A549 (cell line): ENCODE data around the gene MINDY1. TPM values are rescaled to one million over a fixed set of nuclear protein-coding genes. Genes with fewer than 3 reads are reported as not detected.

ENCODE experiments used
- ATAC-seq, 2 experiments: fragments of 200-7000 bp in 1 of 2; fragments of >200 bp in 1 of 2; cut with Nextera tagmentation in 1 of 2; cut with Tn5 transposase in 1 of 2; 3 replicates each; pipeline versions ENCODE4 v1.8.0 to v1.9.1; 2018 to 2020; ENCODE audit warnings: mild to moderate bottlenecking in 1 of 2, moderate library complexity in 1 of 2
- CTCF ChIA-PET: fragments of 300-600 bp; sonication (Branson Sonifier 250); formaldehyde crosslinking; extraction: SDS; loops from one replicate; lab custom pipeline; 2021; ENCODE audit warnings: antibody characterized with exemption, inconsistent platforms; lab: Yijun Ruan, JAX
- POLR2A ChIA-PET: fragments of 350-600 bp; formaldehyde crosslinking; extraction: SDS; loops from one replicate; lab custom pipeline; 2021; ENCODE audit warnings: antibody characterized with exemption, inconsistent platforms; lab: Yijun Ruan, JAX
- DNase-seq, 2 experiments: peaks; one replicate each; pipeline versions ENCODE4 v3.0.0 to v3.0.0-alpha.2; 2011 to 2016; ENCODE audit warnings: low read depth in 1 of 2, low spot score in 1 of 2
- FAIRE-seq: peaks from 2 replicates; lab custom pipeline; 2011; peaks lifted over from hg19 to GRCh38; lab: Jason Lieb, UNC
- H3K27ac ChIP-seq, 2 experiments: fragments of >200 bp; sonication (Bioruptor Twin); formaldehyde crosslinking; 3 replicates each; pipeline ENCODE4 v1.5.1; 2016 to 2017
- H3K4me1 ChIP-seq: fragments of >200 bp; sonication (Bioruptor Twin); formaldehyde crosslinking; 3 replicates; pipeline ENCODE4 v1.6.1; 2016
- H3K4me2 ChIP-seq: fragments of >200 bp; sonication (Bioruptor Twin); formaldehyde crosslinking; 3 replicates; pipeline ENCODE4 v1.6.1; 2016
- H3K4me3 ChIP-seq: fragments of >200 bp; sonication (Bioruptor Twin); formaldehyde crosslinking; 3 replicates; pipeline ENCODE4 v1.5.1; 2016
- H3K9me3 ChIP-seq: fragments of >200 bp; sonication (Bioruptor Twin); formaldehyde crosslinking; 3 replicates; pipeline ENCODE4 v1.6.1; 2016
- CEBPB ChIP-seq, 2 experiments: fragments of >200 bp in 1 of 2; sonication (Bioruptor Twin) in 1 of 2; formaldehyde crosslinking in 1 of 2; IDR thresholded peaks; 2 replicates each; pipeline ENCODE4 v1.6.1; 2012 to 2016
- CTCF ChIP-seq: fragments of >200 bp; sonication (Bioruptor Twin); formaldehyde crosslinking; IDR thresholded peaks from 3 replicates; pipeline ENCODE4 v1.5.1; 2016
- EHF ChIP-seq: fragments of 250-450 bp; sonication (Bioruptor Pico); IDR thresholded peaks from 2 replicates; pipeline ENCODE4 v1.5.0; 2020; ENCODE audit warnings: mild to moderate bottlenecking
- EHMT2 ChIP-seq: fragments of 200-600 bp; sonication (generic); IDR thresholded peaks from 2 replicates; pipeline ENCODE4 v1.6.1; 2016; ENCODE audit warnings: antibody characterized with exemption, low read depth, mild to moderate bottlenecking, moderate library complexity
- EP300 ChIP-seq, 2 experiments: fragments of >200 bp; sonication (Bioruptor Twin); formaldehyde crosslinking; IDR thresholded peaks; 2 replicates in 1 of 2; 3 replicates in 1 of 2; pipeline ENCODE4 v1.6.1; 2016 to 2017
- ESRRA ChIP-seq: fragments of 150-350 bp; IDR thresholded peaks from 2 replicates; pipeline ENCODE4 v1.6.1; 2014; ENCODE audit warnings: mild to moderate bottlenecking, low read length, borderline replicate concordance
- FOSL2 ChIP-seq, 2 experiments: fragments of 450-650 bp in 1 of 2; fragments of >200 bp in 1 of 2; sonication (Bioruptor Twin) in 1 of 2; formaldehyde crosslinking; IDR thresholded peaks; 2 replicates each; pipeline versions ENCODE4 v1.5.0 to v1.6.1; 2016 to 2020; ENCODE audit warnings: mild to moderate bottlenecking in 1 of 2, moderate library complexity in 1 of 2
- GATA3 ChIP-seq: IDR thresholded peaks from 2 replicates; pipeline ENCODE4 v1.6.1; 2012; ENCODE audit warnings: borderline replicate concordance
- HDAC2 ChIP-seq: fragments of 200-600 bp; sonication (generic); IDR thresholded peaks from 2 replicates; pipeline ENCODE4 v1.6.1; 2016
- HOXA7 ChIP-seq: fragments of 250-450 bp; sonication (Bioruptor Pico); IDR thresholded peaks from 2 replicates; pipeline ENCODE4 v1.5.0; 2020; ENCODE audit warnings: mild to moderate bottlenecking, moderate library complexity
- KDM1A ChIP-seq: fragments of 200-600 bp; sonication (generic); IDR thresholded peaks from 2 replicates; pipeline ENCODE4 v1.6.1; 2016; ENCODE audit warnings: low read depth, mild to moderate bottlenecking
- MAFK ChIP-seq: fragments of 450-650 bp; IDR thresholded peaks from 2 replicates; pipeline ENCODE4 v1.6.1; 2014; ENCODE audit not compliant: partially characterized antibody
- MAX ChIP-seq: IDR thresholded peaks from 2 replicates; pipeline ENCODE4 v1.6.1; 2012
- POLR2A ChIP-seq: IDR thresholded peaks from 2 replicates; pipeline ENCODE4 v1.6.1; 2012; ENCODE audit warnings: mild to moderate bottlenecking, low read length
- POLR2AphosphoS2 ChIP-seq: conservative IDR thresholded peaks from 2 replicates; pipeline ENCODE4 v1.6.1; 2012; ENCODE audit warnings: low read length, improper control_type of control experiment, inconsistent platforms
- RAD21 ChIP-seq, 2 experiments: fragments of >200 bp in 1 of 2; sonication (Bioruptor Twin) in 1 of 2; formaldehyde crosslinking in 1 of 2; IDR thresholded peaks in 1 of 2; conservative IDR thresholded peaks in 1 of 2; 2 replicates in 1 of 2; 3 replicates in 1 of 2; pipeline ENCODE4 v1.6.1; 2012 to 2018; ENCODE audit warnings: inconsistent platforms in 1 of 2
- REST ChIP-seq: fragments of 200-600 bp; sonication (generic); IDR thresholded peaks from 2 replicates; pipeline ENCODE4 v1.6.1; 2016; ENCODE audit warnings: antibody characterized with exemption, mild to moderate bottlenecking, moderate library complexity
- RFX5 ChIP-seq: fragments of 450-650 bp; IDR thresholded peaks from 2 replicates; pipeline ENCODE4 v1.7.1; 2014; ENCODE audit warnings: antibody characterized with exemption, mild to moderate bottlenecking, moderate library complexity
- RNF2 ChIP-seq: fragments of 200-600 bp; sonication (generic); IDR thresholded peaks from 2 replicates; pipeline ENCODE4 v1.6.1; 2016; ENCODE audit warnings: low read depth, mild to moderate bottlenecking, antibody characterized with exemption, moderate library complexity, borderline replicate concordance
- TFCP2L1 ChIP-seq: fragments of 250-450 bp; sonication (Bioruptor Pico); IDR thresholded peaks from 2 replicates; pipeline ENCODE4 v1.5.0; 2021; ENCODE audit warnings: mild to moderate bottlenecking
- TP53 ChIP-seq: fragments of 250-450 bp; sonication (Bioruptor Pico); IDR thresholded peaks from 2 replicates; pipeline ENCODE4 v1.5.0; 2021; ENCODE audit warnings: mild to moderate bottlenecking, moderate library complexity
- WGBS: methylation state at CpG from one replicate; pipeline ENCODE4 v1.1.6; 2017; ENCODE audit errors: missing lambda C conversion rate; 5-methylcytosine and 5-hydroxymethylcytosine counted together
- polyA plus RNA-seq, 4 experiments: library from polyadenylated mRNA; depleted of rRNA in 3 of 4; stranded (reverse); fragments of >200 nt; fragmentation: RNase III in 1 of 4; extraction: RNeasy Plus Mini Kit Qiagen cat#74134 plus additional on column Dnase treatment in 1 of 4; gene quantifications; 2 replicates in 3 of 4; 3 replicates in 1 of 4; pipeline ENCODE4 v1.2.3, GENCODE V29; 2011 to 2017
- TF ChIP-seq, protein P1 (sequence below): IDR thresholded peaks from 2 replicates; pipeline ENCODE4 v1.6.1; 2012; ENCODE audit warnings: low read depth, borderline replicate concordance

The MINDY1 gene
- polyA plus RNA-seq, 2 of the 4 experiments (the other 2 are of a cell fraction), result 4.8 to 5.2 TPM

DNA sequence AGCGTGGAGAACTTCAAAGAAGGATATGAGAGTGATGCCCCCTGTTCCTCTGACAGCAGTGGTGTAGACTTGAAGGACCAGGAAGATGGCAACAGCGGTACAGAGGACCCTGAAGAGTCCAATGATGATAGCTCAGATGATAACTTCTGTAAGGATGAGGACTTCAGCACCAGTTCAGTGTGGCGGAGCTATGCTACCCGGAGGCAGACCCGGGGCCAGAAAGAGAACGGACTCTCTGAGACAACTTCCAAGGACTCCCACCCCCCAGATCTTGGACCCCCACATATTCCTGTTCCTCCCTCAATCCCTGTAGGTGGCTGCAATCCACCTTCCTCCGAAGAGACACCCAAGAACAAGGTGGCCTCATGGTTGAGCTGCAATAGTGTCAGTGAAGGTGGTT, 46.1 kb downstream of the MINDY1 start (continued):
- TF ChIP-seq REST (no peak), TP53 (CRISPR knock-in tag) (no peak), EP300 (IDR thresholded peaks at IDR 0.05) (no peak), HOXA7 (CRISPR knock-in tag) (no peak)

- WGBS, result 96% methylated on average over 11 of the region's 11 CpGs
- Histone ChIP-seq H3K27ac (no peak overlapping the region), H3K9me3 (no peaks in the 10 kb centered on the region), H3K4me3 (no peak overlapping the region), H3K4me2 (no peak overlapping the region), H3K4me1 (no peaks in the 10 kb centered on the region)
- DNase-seq, result no peak
- ATAC-seq, result no peak
- POLR2A ChIA-PET, result no interaction called here
- CTCF ChIA-PET, result interaction anchor here (0.6 to 4.6 kb wide), 14 partner anchors 13 to 114 kb away, joined by 3 to 30 read pairs (median 4); partner anchors contain the start of genes C1orf56 and MINDY1
- FAIRE-seq, result no peak
- TF ChIP-seq CEBPB (IDR thresholded peaks at IDR 0.05), result no peak
- TF ChIP-seq FOSL2 (IDR thresholded peaks at IDR 0.05), result no peak
- TF ChIP-seq FOSL2 (CRISPR knock-in tag; IDR thresholded peaks at IDR 0.05), result no peak
- TF ChIP-seq RFX5, result no peak
- no peak for TF ChIP-seq GATA3
- TF ChIP-seq POLR2A, result no peak
- TF ChIP-seq MAX, result no peak
- no peak for TF ChIP-seq EHF
- no peak for TF ChIP-seq KDM1A
- no peak for TF ChIP-seq TP53 (CRISPR knock-in tag)
Observed at GRCh38 chr1:150957666-150958065, 49.0 kb downstream of the MINDY1 start.

DNA sequence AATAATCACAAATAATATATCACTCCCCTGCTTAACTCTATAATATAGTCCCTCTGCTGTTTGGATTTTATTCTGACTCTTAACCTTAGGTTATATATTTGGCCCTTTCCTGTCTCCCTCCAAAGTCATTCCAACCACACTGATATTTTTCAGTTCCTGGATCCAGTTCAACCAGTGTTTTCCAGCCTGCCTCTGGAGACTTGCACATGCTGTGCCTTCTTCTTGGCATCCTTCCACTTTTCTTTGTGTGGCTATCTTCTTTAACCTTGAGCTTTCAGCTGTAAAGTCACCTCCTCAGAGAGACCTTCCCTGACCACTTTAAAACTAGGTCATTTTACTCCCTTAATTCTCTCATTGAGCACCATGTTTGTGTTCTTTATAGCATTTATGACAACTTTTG, 51.4 kb downstream of the MINDY1 start:
- Histone ChIP-seq H3K27ac (no peak overlapping the region), H3K4me3 (no peak overlapping the region), H3K9me3 (no peaks in the 10 kb centered on the region), H3K4me2 (no peak overlapping the region), H3K4me1 (no peaks in the 10 kb centered on the region)
- no peak for TF ChIP-seq HDAC2
- no peak for TF ChIP-seq POLR2A
- no peak for TF ChIP-seq POLR2AphosphoS2
- no peak for TF ChIP-seq MAFK
- TF ChIP-seq FOSL2 (IDR thresholded peaks at IDR 0.05), result no peak
- TF ChIP-seq FOSL2 (CRISPR knock-in tag; IDR thresholded peaks at IDR 0.05), result no peak
- no peak for TF ChIP-seq TFCP2L1 (CRISPR knock-in tag)
- TF ChIP-seq, protein P1, sequence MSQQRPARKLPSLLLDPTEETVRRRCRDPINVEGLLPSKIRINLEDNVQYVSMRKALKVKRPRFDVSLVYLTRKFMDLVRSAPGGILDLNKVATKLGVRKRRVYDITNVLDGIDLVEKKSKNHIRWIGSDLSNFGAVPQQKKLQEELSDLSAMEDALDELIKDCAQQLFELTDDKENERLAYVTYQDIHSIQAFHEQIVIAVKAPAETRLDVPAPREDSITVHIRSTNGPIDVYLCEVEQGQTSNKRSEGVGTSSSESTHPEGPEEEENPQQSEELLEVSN, result no peak
- DNase-seq, result no peak
- ChIA-PET POLR2A (no interaction called here), CTCF (interaction anchor here (0.6 to 2.4 kb wide), 6 partner anchors 11 to 231 kb away, joined by 3 to 8 read pairs (median 3); no protein-coding TSS in a partner anchor)
- no peak for FAIRE-seq
- ATAC-seq, result no peak; a peak in 1 of 6 replicates

GRCh38 chr1:150954708-150955107, 52.0 kb downstream of the MINDY1 start:
- H3K4me2 ChIP-seq, result no peak overlapping the region
- no peaks in the 10 kb centered on the region for H3K4me1 ChIP-seq
- ATAC-seq, result no peak
- CTCF ChIA-PET, result interaction anchor here (1.0 to 1.4 kb wide), 3 partner anchors 10 to 25 kb away, joined by 3 to 5 read pairs (median 3); no protein-coding TSS in a partner anchor
- POLR2A ChIA-PET, result no interaction called here
- no peaks in the 10 kb centered on the region for H3K9me3 ChIP-seq
- no peak overlapping the region for H3K4me3 ChIP-seq
- WGBS, result 84% methylated on average over 3 of the region's 3 CpGs
- no peak overlapping the region for H3K27ac ChIP-seq
- FAIRE-seq, result no peak
- no peak for DNase-seq
- no peak for TF ChIP-seq EHMT2
- no peak for TF ChIP-seq CTCF
- no peak for TF ChIP-seq RAD21 (conservative IDR thresholded peaks at IDR 0.05 in 1 of 2, IDR thresholded peaks at IDR 0.05 in 1 of 2)
- TF ChIP-seq HDAC2, result no peak
- TF ChIP-seq, protein P1, result no peak
- no peak for TF ChIP-seq ESRRA
- TF ChIP-seq REST, result no peak
- no peak for TF ChIP-seq RNF2
